ENCODE data around the gene ENTPD6. TPM values are rescaled to one million over a fixed set of nuclear protein-coding genes. Genes with fewer than 3 reads are reported as not detected.
A peak's percentile ranks its signal among the peaks of the same experiment; 100 is the strongest.
"Not testable (repeated sequence)": the region's sequence is repeated elsewhere in the genome, so short reads cannot be mapped to it uniquely, and the experiment has no call there.

The ENTPD6 gene
- polyA plus RNA-seq, 1 donor from 2014 or later: 26.9 TPM

DNA sequence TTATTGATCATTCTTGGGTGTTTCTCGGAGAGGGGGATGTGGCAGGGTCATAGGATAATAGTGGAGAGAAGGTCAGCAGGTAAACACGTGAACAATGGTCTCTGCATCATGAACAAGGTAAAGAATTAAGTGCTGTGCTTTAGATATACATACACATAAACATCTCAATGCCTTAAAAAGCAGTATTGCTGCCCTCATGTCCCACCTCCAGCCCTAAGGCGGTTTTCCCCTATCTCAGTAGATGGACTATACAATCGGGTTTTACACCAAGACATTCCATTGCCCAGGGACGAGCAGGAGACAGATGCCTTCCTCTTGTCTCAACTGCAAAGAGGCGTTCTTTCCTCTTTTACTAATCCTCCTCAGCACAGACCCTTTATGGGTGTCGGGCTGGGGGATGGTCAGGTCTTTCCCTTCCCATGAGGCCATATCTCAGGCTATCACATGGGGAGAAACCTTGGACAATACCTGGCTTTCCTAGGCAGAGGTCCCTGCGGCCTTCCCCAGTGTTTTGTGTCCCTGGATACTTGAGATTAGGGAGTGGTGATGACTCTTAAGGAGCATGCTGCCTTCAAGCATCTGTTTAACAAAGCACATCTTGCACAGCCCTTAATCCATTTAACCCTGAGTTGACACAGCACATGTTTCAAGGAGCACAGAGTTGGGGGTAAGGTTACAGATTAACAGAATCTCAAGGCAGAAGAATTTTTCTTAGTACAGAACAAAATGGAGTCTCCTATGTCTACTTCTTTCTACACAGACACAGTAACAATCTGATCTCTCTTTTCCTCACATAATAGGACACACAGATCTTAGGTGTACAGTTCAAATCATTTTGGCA is 38.7 kb downstream of the ENTPD6 start:
- not testable (repeated sequence) for H3K36me3 Mint-ChIP-seq, H3K9me3 Mint-ChIP-seq, H3K4me3 Mint-ChIP-seq, H3K27ac Mint-ChIP-seq
- Mint-ChIP-seq H3K27me3 (peaks cover 28% of the 10 kb centered on the region), H3K4me1 (peaks cover 9 to 11% (median 9%) of the 10 kb centered on the region in 3 donors)

DNA sequence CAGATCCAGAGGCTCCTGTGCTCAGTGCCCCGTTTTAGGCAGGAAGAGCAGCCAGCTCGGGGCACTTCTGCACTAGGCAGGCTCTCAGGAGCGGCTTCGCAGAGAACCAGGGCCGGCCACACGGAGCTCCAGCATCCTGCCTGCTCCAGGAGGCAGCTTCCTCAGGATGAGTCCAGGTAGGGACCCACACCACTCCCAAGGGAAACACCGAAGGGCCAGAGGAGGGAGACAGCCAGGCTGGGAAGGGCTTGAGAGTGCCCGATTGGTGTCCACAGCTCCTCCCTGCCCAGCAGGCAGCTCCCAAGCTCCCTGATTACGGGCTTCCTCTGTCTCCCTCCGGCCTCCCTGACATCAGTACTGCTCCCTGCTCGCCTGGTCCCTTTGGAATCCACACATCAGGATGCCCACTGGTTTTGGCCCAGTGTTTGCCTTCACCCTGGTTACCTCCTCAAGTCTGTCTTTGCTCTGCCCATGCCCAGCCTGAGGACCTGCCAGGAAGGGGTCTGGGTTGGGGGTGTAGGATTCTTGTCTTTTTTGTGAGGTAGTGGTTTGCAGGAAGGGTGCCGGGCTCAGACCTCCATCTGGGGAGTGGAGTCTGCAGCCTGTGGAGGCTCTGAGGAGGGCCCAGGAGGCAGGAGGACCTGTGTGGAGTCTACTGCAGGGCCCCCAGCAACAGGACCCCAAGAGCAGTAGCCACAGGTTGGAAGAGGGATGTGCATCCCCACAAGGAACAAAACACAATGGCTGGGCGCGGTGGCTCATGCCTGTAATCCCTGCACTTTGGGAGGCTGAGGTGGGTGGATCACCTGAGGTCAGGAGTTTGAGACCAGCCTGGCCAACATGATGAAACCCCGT is 41.2 kb downstream of the ENTPD6 start:
- H3K9me3 Mint-ChIP-seq: no peaks in the 10 kb centered on the region
- H3K27me3 Mint-ChIP-seq: peaks cover 33% of the 10 kb centered on the region
- H3K4me1 Mint-ChIP-seq: peaks cover 0 to 2% (median 0%) of the 10 kb centered on the region in 3 donors
- no peak overlapping the region for H3K27ac Mint-ChIP-seq
- H3K36me3 Mint-ChIP-seq: no peaks in the 10 kb centered on the region
- no peak overlapping the region for H3K4me3 Mint-ChIP-seq

DNA sequence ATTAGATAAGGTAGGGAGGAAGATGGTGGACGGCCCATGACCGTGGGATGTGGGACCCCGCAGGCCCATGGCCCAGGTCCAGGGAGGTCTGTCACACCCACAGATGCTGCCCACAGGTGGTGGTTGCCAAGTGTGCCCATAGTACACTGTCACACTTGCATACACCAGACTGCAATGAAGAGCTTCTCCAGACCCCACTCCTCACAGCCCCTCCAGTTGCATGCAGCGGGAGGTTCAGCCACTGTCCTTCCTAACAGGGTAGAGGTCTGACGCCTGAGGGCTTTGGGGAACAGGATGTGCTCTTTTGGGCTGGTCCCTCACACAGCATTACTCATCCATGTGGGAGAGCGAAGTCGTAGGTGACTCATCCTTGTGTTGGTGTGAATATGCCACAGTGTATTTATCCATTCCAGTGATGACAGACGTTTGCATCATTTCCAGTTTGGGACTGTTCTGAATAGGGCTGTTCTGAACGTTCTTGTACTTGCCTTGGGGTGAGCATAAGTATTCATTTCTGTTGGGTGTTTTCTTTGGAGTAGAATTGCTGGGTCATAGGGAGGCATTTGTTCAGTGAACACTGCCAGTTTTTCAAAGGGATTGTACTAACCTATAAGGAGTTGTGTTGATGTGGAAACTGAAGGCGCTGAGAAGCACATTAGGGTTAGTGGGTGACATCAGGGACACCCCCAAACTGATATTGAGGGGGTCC is 42.3 kb downstream of the ENTPD6 start:
- no peak overlapping the region for H3K27ac Mint-ChIP-seq

DNA sequence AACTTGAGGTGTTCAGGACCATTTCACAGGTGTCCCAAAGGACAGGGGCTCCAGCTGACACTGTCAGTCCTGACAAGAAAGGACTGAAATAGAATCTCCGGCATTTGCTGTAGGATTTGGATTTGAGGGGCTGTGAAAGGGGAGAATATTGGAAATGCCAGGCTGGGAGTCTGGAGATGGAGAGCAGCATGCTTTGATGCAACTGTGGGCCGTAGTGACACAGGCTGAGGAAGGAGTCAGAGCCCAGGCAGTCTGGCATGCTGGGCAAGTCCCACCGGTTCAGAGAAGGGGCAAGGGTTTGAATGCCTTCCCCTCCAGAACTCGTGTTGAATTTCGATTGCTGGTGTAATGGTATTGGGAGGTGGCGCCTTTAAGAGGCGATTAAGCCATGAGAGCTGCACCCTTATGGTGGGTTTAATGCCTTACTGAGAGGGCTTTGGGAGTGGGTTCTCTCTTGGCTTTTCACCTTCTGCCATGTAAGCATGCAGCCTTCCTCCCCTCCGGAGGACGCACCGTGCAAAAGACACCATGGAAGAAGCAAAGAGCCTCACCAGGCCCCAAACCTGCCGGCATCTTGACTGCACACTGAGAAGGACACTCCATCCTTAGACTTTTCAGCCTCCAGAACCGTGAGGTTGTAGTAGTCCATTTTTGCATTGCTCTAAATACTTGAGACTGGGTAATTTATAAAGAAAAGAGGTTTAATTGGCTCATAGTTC is 43.0 kb downstream of the ENTPD6 start:
- Mint-ChIP-seq H3K27ac (no peak overlapping the region), H3K9me3 (peaks cover 0 to 1% (median 0%) of the 10 kb centered on the region in 3 donors), H3K27me3 (peaks cover 45% of the 10 kb centered on the region), H3K36me3 (no peaks in the 10 kb centered on the region), H3K4me1 (peaks cover 0 to 2% (median 0%) of the 10 kb centered on the region in 3 donors), H3K4me3 (peak overlapping the region in 1 of 4 donors; percentile 11)

More for the DNA sequence above, 42.3 kb downstream of the ENTPD6 start:
- H3K4me1 Mint-ChIP-seq: peaks cover 0 to 2% (median 0%) of the 10 kb centered on the region in 3 donors
- H3K4me3 Mint-ChIP-seq: no peak overlapping the region
- no peaks in the 10 kb centered on the region for H3K36me3 Mint-ChIP-seq
- H3K27me3 Mint-ChIP-seq: peaks cover 42% of the 10 kb centered on the region
- H3K9me3 Mint-ChIP-seq: no peaks in the 10 kb centered on the region

DNA sequence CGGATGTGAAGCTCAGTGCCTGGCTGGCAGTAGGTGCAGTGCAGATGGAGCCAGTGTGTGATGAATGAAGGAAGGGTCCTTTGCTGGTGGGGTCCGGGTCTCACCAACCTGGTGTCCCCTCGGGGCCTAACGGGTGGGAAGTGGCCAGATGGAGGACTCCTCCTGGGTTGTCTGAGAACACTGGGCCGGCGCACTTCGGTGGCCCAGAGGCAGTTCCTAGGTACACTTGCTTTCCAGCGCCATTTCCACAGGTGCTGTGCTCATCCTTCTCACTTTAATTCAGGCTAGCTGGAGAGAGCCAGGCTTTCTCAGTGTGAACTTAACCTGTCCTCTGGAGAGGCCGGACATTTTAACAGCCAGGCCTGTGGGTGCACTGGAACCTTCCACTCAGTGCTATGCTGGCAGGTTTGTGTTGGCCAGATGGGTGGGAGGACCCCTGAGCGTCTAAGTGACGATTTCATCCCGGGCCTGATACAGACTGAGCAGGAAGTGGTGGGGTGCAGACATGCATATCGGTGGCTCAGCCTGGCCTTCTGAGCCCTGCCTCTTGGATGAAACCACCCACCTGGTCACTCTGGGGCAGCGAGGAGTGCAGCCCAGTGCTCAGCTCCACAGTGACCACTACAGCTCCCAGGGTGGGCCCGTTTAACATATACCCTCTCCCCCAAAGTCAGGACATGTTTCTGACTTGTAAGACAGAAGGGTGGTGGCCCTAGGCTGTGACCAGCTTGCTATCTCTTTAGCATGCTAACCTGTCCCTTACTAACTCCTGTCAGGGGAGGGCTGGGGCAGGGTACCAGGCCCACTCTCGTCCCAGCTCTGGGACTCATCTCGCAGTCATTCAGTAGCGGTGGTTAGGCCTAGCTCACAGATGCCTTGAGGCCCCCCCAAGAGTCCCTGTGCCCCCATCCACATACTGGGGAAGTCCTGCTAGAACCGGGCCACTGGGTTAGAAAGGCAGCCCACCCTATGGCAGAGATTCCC is 44.2 kb downstream of the ENTPD6 start:
- Mint-ChIP-seq H3K9me3 (peaks cover 0 to 4% (median 1%) of the 10 kb centered on the region in 3 donors), H3K4me3 (no peak overlapping the region), H3K27ac (no peak overlapping the region), H3K27me3 (peaks cover 44% of the 10 kb centered on the region), H3K36me3 (no peaks in the 10 kb centered on the region), H3K4me1 (peaks cover 0 to 2% (median 0%) of the 10 kb centered on the region in 3 donors)

DNA sequence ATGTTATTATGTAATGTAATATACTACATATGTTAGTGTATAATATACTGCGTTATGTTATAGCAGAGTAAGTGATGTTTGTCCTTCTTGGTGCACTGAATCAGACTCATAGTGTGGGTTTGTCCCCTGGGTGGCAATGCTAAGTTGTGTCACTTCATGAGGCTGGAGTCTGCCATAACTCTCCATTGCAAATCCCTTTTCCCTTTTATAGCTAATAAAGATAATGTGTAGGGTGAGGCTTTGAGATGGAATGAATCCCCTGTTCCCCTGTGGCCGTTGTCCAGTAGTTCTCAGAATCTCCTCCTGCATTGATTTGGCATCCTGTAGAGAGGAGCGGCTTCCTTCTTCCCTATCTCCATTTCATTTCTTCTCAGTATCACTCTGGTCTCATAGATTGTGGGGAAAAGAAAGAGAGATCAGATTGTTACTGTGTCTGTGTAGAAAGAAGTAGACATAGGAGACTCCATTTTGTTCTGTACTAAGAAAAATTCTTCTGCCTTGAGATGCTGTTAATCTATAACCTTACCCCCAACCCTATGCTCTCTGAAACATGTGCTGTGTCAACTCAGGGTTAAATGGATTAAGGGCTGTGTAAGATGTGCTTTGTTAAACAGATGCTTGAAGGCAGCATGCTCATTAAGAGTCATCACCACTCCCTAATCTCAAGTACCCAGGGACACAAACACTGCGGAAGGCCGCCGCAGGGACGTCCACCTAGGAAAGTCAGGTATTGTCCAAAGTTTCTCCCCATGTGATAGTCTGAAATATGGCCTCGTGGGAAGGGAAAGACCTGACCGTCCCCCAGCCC is 45.5 kb downstream of the ENTPD6 start:
- H3K9me3 Mint-ChIP-seq, H3K4me1 Mint-ChIP-seq, H3K36me3 Mint-ChIP-seq, H3K27ac Mint-ChIP-seq, H3K4me3 Mint-ChIP-seq: not testable (repeated sequence)
- peaks cover 37% of the 10 kb centered on the region for H3K27me3 Mint-ChIP-seq

DNA sequence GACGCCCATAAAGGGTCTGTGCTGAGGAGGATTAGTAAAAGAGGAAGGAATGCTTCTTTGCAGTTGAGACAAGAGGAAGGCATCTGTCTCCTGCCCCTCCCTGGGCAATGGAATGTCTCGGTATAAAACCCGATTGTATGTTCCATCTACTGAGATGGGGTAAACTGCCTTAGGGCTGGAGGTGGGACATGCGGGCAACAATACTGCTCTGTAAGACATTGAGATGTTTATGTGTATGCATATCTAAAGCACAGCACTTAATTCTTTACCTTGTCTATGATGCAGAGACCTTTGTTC is 46.1 kb downstream of the ENTPD6 start:
- peaks cover 40% of the 10 kb centered on the region for H3K27me3 Mint-ChIP-seq
- not testable (repeated sequence) for H3K4me3 Mint-ChIP-seq, H3K27ac Mint-ChIP-seq, H3K4me1 Mint-ChIP-seq, H3K9me3 Mint-ChIP-seq, H3K36me3 Mint-ChIP-seq

DNA sequence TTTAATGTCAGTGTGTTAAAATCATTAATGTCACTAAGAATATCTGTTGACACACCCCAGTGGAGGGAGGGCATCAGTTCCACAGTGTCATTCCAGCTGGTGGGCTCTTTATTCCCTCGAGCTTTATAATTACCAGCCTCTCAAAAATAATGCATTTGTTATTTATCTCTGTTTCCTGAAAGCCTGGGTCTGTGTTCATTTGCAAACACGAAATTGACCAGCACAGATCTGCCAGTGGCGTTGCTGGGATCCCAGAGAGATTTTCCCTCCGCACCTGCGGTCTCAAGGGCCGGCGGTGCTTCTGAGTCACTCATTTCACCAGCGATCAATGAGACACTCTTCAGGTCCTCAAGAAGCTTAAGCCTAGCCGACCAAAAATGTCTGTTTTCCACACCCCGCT is 46.7 kb downstream of the ENTPD6 start:
- no peak overlapping the region for H3K4me3 Mint-ChIP-seq
- peaks cover 10 to 13% (median 12%) of the 10 kb centered on the region in 3 donors for H3K4me1 Mint-ChIP-seq
- peaks cover 0 to 4% (median 1%) of the 10 kb centered on the region in 3 donors for H3K9me3 Mint-ChIP-seq
- H3K27me3 Mint-ChIP-seq: peaks cover 42% of the 10 kb centered on the region
- no peak overlapping the region for H3K27ac Mint-ChIP-seq
- no peaks in the 10 kb centered on the region for H3K36me3 Mint-ChIP-seq

DNA sequence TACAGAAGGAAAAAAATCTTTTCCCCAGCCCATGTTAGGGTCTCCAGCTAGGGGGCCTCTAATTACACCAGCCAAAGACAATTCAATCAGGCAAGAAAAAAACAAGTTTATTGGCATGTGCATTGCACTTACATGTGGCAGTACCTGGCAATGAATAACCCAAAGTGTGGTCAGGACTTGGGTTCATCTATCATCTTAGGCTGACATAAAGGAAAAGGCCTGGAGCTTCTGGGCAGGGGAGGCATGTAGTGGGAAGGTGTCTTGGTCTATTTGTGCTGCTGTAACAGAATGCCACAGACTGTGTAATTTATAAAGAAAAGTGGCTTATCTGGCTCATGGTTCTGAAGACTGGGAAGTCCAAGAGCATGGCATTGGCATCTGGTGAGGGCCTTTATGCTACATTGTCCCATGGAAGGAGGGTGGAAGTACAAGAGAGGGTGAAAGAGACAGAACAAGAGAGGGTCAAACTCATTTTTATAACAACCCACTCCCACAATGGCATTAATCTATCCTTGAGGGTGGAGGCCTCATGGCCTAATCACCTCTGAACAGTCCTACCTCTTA is 48.0 kb downstream of the ENTPD6 start:
- Mint-ChIP-seq H3K9me3 (peaks cover 0 to 4% (median 1%) of the 10 kb centered on the region in 3 donors), H3K27me3 (peaks cover 36% of the 10 kb centered on the region), H3K27ac (no peak overlapping the region), H3K36me3 (no peaks in the 10 kb centered on the region), H3K4me1 (peaks cover 10 to 14% (median 13%) of the 10 kb centered on the region in 3 donors), H3K4me3 (peak overlapping the region in 1 of 4 donors; percentile 19)

DNA sequence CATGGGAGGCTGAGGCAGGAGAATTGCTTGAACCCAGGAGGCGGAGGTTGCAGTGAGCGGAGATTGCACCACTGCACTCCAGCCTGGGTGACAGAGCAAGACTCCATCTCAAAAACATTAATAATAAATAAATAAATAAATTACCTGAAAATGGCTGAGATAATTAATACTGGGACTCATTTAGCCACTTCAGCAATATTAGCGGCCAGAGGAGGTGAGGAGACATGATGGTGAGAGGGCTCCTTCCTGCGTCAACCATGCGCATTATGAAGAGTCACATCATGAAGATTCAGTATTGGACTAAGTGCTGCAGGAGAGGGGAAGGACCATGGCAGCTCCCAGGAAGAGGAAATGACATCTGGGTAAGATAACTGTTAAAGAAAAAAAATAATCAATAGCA is 49.5 kb downstream of the ENTPD6 start:
- Mint-ChIP-seq H3K36me3 (no peaks in the 10 kb centered on the region), H3K4me1 (peaks cover 19 to 25% (median 23%) of the 10 kb centered on the region in 3 donors), H3K27ac (no peak overlapping the region), H3K9me3 (peaks cover 0 to 4% (median 1%) of the 10 kb centered on the region in 3 donors), H3K27me3 (peaks cover 39% of the 10 kb centered on the region), H3K4me3 (peak overlapping the region in 1 of 4 donors; percentile 85)

DNA sequence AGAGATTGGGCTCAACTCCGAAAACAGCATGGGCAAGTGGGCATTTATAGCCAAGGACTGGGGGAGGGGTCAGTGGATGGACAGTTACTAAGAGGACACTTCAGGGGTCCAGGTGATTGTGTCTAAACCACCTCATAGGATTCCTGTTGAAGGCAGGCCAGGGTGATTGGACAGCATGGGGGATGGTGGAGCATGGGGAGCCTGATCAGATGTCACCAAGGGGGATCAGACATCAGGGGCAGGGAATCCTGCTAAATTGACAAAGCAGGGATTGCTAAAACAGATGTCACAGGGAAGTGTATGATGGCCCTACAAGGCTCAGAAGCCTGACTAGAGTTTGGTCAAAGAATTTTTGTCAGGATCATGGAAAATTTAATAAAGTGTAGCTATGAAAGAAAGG is 49.9 kb downstream of the ENTPD6 start:
- H3K4me1 Mint-ChIP-seq: peaks cover 19 to 26% (median 25%) of the 10 kb centered on the region in 3 donors
- H3K4me3 Mint-ChIP-seq: peak overlapping the region in 1 of 4 donors; percentile 85
- no peak overlapping the region for H3K27ac Mint-ChIP-seq

DNA sequence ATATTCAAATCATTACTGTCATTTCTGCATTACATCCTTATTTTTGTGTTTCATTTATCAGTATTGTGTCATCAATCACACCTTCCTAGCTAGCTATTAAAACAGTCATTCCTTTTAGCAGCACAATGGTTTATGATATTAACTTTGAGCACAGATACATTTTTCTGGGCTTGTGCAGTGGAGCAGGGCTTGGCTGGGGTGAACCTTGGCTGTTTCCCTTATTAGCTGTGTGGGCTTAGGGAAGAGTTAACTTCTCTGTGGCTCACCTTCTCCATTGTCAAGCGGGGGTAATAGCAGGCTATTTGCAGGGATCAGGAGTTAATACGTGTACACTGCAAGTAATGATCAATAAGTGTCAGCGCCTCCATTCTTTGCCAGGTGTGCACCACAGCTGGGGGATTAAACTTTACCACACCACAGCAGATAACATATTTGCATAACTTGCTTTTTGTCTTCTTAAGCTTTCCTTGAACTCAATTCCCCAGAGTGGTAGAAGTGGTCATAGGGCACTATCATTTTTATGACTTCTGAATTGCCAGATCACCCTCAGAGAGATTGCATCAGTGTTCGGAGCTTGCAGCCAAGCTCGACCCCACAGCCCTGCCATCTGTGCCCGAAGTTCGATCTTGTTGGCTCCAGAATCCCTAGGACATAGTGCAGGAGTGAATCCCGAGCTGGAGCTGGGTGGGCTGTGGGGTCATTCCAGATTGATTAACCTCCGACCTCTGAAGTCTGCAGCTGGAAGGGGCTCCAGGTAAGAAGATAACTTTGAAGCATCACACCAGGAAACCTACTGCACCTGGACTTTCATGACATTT is 50.9 kb downstream of the ENTPD6 start:
- Mint-ChIP-seq H3K27me3 (peaks cover 37% of the 10 kb centered on the region), H3K27ac (peak overlapping the region in 2 of 3 donors; percentile 61 to 72), H3K36me3 (peaks cover 3% of the 10 kb centered on the region), H3K9me3 (peaks cover 0 to 4% (median 1%) of the 10 kb centered on the region in 3 donors), H3K4me1 (peaks cover 19 to 33% (median 28%) of the 10 kb centered on the region in 3 donors), H3K4me3 (peak overlapping the region; percentile 85 to 97 (median 92))

More for the DNA sequence above, 49.9 kb downstream of the ENTPD6 start:
- Mint-ChIP-seq H3K9me3 (peaks cover 0 to 4% (median 1%) of the 10 kb centered on the region in 3 donors), H3K27me3 (peaks cover 39% of the 10 kb centered on the region), H3K36me3 (no peaks in the 10 kb centered on the region)
